GM18508 (cell line): ENCODE data around the gene LHCGR.

ENCODE experiments used
- ATAC-seq: cut with Tn5 transposase; IDR thresholded peaks from one replicate; pipeline ENCODE4 v1.9.1; 2021; ENCODE audit warnings: moderate number of reproducible peaks; ENCODE audit not compliant: insufficient read depth, unreplicated experiment

Gene LHCGR

DNA sequence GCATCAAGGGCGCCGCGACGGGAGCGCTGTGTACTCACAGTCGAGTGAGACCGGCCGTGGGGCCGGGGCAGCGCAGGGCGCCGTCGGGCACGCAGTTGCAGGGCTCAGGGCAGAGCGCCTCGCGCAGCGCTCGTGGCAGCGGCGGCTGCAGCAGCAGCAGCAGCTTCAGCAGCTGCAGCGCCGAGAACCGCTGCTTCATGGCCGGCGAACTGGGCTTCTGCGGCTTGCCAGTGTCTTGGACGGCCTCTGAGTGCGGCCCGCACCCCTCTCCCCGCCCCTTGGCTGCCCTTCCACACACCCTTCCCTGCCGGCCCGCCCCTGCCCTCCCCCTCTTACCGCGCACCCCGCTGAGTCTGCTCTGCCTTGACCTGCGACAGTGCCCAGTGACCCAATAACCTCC, at the start of gene LHCGR:
Gene LHCGR, minus strand, starts transcription at position 252 of the 400 bp plus-strand sequence. Its CDS starts 53 bp downstream, at position 199.
- ATAC-seq, result no peak

DNA sequence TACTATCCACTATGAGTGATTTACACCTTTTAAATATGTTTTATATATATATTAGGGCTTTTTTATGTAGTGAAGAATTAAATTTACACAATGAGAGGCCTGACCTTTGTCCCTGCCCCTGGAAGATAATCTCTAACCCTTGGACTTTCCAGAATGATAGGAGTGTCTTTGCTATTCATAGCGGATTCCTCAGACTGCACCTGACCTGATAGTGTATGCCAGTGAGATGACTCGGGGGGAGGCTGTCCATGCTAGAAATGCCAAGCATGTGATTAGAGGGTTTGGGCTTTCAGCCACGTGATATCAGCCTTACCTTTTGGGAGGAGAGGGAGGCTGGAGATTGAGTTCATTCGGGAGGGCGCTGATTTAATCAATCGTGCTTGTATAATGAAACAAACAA, 44.1 kb upstream of the LHCGR start:
- ATAC-seq, result no peak

DNA sequence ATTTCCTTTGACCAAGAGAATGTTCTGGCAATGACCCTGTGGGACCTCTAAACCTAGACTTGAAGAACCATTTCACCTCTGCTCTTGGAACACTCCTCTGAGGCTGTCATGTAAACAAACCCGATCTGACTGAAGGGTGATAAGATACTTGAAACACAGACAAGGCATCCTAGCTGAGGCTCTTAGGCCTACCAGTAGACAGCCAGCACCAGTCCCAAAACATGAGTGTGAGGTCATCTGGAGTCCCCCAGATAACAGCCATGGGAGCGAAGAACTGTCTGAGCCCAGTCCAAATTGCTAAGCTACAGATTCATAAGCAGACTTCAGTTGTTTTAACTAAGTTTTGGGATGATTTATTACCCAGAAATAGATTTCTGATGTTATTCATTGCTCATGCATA, 39.5 kb upstream of the LHCGR start:
- ATAC-seq, result no peak

DNA sequence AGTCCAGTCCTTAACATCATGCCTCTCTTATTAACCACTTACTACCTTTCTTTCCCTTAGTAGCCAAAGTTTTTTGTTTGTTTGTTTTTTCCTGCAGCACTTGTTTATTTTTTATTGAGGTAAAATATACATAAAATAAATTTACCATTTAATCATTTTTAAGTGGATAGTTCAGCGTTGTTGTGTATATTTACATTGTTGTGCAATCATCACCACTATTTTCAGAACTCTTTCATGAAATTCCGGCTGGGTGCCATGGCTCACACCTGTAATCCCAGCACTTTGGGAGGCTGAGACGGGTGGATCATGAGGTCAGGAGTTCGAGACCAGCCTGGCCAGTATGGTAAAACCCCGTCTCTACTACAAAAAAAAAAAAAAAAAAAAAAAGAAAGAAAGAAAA, 38.1 kb upstream of the LHCGR start:
- no peak for ATAC-seq

DNA sequence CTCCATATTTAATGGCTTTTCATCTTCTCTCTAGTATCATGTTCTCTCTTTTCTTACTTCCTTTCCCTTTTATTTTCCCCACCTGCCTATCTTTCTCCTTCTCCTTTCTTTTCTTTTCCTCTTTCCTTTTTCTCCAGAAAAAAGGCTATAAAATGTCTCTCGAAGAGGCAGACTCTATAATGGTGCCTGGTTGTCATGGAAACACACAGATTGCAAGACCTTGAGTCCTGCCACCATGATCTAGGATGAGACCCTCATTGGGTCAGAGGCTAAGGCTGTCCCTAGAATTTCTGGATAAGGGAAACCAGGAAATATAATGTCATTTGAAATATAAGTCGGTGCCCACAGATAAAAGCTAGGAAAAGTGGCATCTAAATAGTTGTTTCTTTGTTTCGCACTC, 36.5 kb upstream of the LHCGR start:
- ATAC-seq, result no peak

DNA sequence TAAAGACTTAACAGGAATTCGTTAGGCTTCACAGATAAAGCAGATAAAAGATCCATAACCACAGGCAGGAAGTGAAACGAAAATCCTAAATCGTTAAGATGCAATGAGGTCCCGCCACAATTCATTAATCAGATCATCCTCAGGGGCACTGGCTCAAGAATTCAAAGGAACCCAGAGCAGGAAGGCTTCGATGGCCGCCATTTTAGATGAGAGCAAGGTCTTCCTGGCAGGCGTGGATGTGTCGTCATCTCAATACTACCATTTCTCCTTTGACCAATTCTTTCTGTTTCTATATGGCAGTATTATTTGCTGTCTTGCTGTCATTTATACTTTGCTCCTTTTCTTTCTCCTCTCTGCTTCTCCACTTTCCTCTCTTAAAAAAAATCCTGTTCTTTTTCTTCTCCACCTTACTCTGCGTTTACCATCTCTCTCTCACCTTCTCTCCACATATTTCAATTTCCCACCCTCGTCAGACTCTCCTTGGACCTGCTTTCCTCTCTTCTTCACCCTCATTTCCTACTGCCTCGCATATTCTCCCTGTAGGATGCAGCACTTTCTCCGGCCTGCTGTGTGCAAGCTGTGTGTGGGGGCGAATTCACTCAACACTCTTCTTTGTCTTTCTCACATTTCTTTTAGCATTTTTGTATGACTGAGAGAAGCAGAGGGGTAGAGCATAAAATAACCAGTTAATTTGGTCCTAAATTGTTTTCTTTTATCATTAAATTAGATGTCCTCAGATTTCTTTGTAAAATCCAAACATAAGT, 35.1 kb upstream of the LHCGR start:
- no peak for ATAC-seq

DNA sequence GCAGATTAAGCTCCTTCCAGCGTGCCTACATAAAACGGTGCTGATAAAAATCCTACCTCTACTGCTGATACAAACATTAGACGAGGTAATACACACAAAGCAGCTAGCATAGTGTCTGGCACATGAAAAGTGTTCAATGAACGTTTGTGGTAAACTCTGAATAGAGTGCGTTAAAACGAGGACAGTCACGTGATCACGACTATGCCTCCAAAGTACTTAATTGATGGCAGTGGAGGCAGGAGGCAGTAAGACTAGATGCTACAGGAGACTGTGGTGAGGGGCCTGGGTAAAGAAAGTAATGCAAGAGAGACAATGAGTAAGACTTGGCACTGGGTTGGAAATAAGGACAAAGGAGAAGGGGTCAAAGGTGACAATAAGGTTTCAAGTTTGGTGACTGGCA, 32.1 kb upstream of the LHCGR start:
- ATAC-seq, result no peak

DNA sequence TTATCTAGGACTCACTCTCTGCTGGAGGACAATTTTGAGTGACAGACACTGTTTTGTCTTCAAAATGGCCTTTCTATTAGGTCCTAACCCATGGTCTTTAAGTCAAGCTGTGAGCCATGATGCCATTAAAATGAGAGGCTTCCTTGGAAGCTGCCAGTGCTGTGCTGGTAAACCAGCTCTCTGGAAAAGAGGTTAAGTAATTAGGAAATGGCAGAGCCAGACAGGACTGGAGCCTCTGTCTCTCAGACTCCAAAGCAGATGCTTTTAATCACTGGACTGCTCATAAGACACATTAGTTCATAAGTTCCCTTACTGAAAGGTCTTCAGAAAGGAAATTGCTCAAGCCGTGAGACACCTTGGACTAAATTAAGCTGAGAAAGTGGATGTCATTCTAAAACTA, 25.8 kb upstream of the LHCGR start:
- ATAC-seq, result no peak

DNA sequence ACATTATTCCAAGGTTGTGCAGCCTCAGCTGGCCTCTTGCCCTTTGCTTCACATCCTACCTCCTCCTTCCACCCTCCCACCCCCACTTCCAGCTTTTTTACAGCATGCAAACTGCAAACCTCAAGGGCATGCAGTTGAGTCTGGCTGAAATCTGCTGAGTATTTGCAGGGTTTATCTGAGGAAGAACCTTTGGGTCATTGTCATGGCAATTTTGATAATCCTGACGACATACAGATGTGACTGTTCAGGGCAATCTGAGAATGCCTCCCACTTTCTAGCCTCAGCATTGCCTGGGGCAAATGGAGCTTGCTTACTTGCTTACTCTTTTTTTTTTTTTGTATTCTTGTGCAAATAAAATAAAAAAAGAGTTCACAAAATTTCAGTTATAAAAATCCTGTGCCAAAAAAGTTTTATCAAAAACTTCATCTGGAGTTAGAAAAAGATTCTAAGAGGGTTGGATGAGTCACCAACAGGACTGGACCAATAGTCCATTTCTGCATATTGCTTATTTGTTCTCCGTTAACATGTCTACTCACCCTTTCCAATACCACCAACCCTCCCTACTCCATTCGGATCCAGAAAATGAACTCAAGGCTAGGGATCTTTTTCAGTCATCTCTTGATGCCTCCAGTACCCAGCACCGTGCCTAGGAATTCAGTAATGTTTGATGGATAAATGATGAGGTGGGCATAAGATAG, 23.6 kb upstream of the LHCGR start:
- ATAC-seq, result no peak

DNA sequence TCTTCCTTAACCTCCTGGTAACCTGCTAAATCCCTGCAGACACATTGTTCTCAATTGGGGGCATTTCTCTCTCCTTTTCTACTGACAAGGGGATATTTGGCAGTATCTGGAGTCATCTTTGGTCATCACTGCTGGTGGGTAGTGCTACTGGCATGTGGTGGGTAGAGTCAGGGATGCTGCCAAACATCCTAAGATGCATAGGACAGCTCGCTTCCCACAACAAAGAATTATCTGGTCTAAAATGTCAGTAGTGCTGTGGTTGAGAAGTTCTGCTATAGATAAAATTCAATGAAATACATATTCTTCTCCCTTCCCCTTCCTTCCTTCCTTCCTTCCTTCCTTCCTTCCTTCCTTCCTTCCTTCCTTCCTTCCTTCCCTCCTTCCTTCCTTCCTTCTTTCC, 18.7 kb upstream of the LHCGR start:
- no peak for ATAC-seq

DNA sequence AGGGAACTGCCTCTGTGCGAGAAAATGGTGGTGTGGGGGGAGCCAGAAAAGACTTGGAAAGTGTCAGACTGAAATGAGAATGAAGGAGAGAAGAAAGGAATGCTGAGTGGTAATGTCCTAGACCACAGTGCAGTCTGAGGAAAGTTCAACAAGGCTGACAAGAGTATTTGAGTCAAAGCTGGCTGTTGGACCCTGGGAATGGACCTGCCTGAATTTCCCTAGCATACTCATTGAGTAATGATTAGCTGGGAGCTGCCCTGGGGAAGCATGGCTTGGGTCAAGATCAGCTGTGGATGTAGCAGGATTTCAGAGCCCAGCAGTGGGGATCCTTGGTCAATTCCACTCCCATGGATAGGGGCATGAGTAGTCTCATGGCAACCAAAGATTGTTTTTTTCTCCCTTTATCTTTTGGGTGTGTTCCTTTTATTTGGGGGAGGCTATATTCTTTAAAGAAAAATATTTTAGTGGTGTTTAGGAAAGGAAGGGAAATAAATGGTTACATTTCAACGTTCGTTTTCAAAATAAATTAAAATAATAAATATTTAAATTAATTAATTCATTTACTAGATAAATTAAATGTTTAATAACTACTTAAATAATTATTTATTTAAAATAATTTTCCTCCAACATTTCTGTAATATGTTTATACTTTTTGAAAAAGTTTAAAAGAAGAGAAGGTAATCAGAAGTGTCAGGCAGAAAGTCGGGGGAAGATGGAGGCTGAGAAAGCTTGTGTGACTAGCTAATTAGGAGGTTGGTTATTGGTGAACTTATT, 15.9 kb upstream of the LHCGR start:
- no peak for ATAC-seq

DNA sequence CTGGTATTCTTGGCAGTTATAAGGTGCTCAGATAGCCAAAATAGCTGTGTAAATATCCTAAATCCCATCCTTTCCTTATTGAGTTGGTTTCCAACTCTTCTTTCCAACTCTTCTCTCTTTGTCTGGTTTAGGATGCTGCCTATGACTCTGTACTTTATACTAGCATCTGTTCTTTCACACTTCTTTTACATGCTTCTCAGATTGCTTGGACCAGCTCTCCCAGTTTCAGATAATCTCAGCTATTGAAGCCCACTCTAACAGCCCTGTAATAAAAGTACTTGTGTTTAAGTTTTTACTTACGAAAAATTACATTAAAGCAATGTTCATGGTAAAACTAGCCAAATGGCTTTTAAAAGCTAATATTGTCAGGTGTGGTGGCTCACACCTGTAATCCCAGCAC, 14.7 kb upstream of the LHCGR start:
- no peak for ATAC-seq

DNA sequence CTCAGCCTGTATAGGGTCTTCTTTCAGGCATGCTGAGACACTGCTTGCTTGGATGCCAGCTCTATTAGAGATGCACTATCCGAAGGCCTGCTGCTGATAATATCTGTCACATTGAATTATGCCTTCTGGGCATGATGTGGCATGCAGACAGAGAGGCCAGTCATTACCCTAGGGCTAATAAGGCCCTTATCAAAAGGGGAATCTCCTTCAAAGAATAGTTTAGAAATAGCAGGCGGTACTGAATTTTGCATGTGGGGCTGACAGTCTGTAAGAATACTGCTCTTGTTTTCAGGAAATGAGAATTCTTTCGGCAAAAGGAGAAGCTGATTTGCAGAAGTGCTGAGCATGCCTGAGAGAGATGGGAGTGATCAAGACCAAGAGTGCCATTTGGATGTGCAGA, 13.1 kb upstream of the LHCGR start:
- no peak for ATAC-seq

DNA sequence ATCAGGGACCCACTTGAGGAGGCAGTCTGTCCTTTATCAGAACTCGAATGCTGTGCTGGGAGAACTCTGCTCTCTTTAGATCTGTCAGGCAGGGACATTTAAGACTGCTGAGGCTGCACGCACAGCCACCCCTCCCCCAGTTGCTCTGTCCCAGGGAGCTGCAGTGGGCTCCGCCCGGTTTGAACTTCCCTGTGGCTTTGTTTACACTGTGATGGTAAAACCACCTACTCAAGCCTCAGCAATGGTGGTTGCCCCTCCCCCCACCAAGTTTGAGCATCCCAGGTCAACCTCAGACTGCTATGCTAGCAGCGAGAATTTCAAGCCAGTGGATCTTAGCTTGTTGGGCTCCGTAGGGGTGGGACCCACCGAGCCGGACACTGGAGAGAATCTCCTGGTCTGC, 11.8 kb upstream of the LHCGR start:
- no peak for ATAC-seq

DNA sequence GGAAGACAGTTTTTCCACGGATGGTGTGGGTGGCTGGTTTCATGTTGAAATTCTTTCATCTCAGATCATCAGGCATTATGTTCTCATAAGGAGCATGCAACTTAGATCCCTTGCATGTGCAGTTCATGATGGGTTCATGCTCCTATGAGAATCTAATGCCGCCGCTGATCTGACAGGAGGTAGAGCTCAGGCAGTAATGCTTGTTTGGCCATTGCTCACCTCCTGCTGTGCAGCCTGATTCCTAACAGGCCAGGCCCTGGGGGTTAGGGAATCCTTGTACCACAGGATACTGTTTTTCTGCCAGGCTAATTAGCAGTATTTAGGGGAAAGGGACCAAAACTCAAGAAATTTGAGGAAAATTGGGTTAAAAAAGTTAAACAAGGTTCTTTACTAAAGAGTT, 5.3 kb upstream of the LHCGR start:
- no peak for ATAC-seq

DNA sequence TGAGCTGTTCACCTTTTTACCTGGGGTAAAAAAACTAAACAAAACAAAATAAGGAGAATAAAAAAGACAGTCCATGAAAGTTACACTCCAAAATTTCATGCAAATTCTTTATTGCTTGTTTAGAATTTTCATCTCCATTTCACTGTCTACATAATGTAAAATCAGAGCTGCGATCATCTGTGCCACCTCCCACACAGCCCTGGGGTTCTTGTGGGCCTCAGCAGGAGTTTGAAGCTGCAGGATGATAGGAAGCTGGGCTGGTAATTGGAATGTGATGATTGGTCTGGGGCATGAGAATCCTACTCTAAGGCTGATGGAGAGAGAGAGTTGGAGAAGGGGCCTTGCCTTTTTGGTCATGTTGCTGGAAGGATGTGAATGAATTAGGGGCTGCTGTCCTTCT, 4.2 kb upstream of the LHCGR start:
- ATAC-seq, result no peak

DNA sequence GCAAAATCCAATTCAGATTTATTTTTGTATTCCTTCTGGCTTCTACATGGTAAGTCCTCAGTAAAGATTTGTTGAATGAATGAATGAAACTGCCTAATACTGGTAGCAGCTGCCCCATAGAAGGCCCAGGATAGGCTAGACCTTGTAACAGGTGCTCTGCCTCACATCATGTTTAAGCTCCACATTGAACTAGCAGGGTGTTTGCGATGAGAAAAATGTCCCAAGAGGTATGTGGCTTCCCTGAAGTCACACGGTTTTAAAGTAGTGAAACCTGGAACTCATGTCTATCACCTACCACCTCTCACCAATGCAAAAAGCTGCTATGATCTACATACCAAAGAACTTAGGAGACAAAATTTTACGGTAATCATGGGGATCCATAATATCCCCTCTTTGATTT, 765 bp upstream of the LHCGR start:
- ATAC-seq, result no peak

DNA sequence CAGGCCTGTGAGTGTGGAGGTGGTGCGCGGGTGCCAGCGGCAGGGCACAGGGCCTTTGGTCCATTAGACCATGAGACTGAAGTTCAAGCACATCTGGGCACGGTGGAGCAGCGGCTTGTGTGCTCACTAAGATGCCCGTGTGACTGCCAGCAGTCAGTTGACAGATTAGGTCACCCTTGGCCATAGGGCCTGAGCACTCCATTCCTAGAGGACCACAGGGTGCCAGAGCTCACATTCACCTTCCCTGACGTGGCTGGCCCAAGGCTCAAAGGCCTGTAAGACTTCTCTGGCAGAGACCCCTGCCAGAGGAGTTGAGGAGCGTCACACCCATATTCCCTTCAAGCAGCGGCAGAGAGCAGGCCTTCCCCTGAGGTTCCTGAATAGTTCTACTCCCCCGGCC, 650 bp downstream of the LHCGR start:
- ATAC-seq, result no peak

DNA sequence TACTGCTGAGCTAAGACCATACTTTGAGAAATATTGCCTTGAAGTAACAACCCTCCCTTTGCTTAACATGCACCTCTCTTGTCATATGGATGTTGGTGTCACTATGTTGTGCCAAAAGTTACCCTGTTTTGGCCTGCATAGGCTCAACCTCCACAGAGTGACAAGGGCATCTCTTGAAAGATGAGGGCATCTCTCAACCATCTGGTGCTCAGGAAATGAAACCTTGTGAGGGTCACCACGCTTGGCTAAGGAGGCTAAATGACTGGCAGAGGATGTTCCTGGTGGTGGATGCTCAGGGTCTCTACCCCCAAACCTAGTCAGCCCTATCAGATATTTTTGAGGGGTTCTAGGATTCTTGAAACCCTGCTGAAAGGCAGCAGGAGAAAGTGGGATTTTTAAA, 2.3 kb downstream of the LHCGR start:
- ATAC-seq, result peak; percentile 50

DNA sequence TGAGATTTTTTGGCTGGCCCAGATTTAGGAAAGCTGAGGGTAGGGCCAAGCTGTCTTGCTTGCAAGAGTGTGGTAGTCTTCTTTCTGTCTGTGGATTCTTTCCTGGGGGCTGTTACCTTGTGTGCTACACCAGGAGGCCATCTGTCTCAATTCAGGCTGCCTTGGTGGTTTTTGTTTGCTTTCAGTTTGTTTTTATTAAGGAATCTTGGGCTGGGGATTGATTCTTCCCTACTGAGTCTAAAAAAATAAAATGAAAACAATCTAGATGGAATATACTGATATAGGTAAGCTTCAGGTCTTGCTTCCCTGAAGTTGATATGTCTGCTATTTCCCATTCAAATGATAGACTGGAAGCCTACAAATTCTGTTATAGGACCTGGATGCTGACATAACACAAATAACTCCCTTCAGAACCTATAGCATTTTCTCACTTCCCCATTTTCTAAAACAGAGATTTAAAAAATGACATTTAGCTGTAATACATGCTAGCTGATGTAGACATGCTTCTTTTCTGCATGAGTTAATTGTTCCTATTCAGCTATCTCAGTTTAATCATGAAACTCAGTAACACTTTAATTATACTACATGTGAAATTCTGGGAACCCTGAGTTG, 5.3 kb downstream of the LHCGR start:
- ATAC-seq, result peak; percentile 45
